GM18511 (cell line): ENCODE results near the gene SFR1.

ENCODE experiments used
- ATAC-seq: cut with Tn5 transposase; IDR thresholded peaks from one replicate; pipeline ENCODE4 v1.9.1; 2021; ENCODE audit warnings: mild to moderate bottlenecking, moderate library complexity; ENCODE audit not compliant: unreplicated experiment

The SFR1 gene

DNA sequence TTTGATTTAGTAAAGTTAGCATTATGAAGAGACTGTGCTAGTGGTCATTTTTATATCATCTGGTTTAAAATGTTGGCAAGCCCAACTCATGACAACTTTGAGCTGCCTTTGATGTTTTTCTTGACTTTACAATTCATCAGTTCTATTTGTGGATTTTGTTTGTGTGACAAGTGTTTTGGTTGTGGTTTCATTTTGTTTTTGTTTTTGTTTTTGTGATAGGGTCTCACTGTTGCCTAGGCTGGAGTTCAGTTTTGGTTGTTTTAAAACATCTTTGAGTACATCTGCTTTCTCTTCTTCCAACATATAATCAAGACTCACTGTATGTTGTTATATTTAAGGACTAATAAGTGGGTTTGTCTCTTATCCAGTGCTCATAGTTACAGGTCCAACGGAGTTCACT, 17.6 kb upstream of the SFR1 start:
- no peak for ATAC-seq

DNA sequence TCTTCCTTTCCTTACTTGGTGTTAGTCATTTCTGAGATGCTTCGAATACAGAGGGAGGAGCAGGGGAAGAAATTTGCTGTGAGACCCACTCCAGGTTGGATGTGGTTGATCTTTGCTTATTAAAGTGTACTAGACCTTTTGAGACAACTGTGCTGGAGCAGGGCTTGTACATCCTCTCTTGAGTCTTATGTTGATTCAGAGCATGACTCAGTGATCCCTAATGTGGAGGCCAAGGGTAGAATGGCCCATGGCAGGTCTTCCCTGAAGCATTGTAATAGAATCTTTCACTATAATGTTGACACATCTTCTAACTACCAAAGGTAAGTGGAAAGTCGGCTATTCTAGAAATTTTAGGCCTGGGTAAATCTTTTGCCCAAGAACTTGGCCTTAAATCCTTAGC, 17.0 kb upstream of the SFR1 start:
- ATAC-seq = no peak

DNA sequence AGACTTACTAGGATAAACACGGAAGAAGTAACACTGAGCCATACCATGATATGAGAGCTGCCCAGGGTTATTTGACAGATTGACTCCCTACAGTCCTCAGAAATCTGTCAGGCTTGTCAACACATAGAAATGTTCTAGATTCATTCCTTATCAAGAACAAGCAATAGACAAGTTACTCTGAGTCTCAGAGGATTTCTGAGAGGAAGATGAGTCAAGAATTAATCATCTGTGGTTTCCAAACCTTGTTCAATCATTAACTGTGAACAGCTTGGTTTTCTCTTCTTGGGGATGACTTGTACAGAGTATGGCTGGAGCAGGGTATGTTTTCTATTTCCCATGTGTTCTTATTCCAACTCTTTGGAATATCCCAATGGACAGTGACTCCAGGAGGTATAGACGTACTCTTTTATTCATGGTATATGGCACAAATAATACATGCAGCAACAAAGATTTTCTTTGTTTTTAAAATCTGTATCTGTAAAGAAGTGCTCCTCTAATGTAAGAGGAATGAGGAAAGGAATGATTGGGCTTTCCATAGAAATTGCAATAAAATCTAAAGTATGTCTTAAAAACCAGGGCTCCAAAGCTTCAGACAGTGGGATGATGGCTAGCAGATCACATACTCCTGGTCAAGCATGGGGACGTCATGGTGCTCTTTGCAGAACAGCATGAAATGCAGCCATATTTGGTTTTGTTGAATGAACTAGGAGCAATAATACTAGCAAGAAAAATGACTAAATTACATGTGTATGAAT, 11.9 kb upstream of the SFR1 start:
- peak; percentile 99 for ATAC-seq

DNA sequence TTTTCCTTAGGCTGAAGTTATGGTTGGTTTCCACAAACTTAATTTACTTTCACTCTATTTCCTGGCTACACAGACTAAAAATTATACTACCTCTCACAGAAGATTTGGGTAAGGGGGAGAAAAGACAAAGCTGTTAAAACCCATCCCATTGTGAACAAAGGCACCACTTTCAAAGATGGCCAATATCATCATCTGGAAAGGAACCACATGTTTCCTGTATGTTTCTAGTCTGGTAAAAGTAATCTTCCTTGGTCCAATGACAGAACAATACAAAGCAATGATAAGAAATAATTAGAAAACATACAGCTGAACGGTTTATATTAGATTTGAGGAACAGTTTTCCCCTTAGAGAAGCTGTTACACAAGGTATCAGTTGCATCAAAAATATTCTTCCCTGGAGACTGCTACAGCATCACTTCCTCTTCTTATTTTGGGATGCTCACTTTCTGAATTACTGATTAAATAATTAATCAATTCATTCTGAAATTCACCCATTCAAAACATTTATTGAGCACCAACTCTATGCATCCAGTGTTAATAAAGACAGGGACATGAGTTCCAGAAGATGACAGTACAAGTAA, 8.5 kb upstream of the SFR1 start:
- ATAC-seq = no peak

DNA sequence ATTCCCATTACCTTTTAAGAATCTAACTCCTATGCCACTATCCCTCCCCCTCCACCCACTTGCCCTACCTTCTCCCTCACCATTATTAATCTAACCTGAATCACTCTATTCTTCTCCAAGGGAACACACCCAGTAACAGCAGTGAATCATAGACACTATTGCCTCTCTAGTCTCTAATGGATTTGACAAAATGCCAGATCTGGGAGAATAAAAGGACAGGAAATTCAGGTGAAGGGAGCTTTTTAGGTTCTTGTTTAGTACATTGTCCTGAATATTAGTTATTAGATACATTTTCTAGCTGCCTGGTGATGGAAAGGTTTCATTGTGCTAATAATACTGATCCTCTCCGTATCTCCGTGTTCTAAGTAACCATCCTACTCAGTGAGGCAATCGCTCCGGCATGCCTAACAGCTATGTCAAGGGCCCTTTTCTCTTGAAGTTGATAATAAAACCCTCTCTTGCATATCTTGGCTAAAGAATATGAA, 4.1 kb upstream of the SFR1 start:
- ATAC-seq = no peak

DNA sequence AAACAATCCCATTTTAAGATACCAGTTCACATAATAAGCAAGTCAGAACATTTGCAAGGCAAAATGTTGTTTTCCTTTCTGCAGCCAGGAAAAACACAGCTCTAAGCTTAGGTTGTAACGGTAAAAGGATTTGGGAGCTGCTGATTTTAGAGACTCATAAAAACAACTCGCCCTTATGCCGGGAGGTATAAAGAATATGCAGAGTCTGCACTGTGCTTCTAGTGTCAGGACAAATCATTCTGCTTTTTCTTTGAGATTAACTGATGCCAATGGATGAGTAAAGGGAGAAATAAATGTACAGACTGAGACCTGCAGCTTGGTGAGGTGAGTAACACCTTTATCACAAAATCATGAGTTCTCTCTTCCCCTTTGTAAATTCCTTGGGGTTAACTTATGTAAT, 2.0 kb upstream of the SFR1 start:
- ATAC-seq = no peak

DNA sequence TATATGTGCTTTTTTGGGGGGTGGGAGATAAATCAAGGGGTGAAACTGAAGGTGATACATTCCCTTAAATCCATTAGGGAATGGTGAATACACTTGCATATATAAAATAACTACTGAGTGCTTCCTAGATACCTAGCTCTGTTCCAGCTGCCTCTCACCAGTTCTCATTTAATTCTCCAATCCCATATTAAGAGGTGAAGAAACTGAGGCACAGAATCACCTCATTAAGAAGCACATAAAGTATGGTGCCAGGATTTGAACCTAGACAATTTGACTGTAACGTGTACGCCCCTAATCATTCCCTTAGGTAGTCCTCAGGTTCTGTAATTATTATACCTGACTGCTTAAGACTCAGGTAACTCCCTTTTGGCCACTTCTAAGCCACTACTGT, 1.5 kb upstream of the SFR1 start:
- no peak for ATAC-seq

DNA sequence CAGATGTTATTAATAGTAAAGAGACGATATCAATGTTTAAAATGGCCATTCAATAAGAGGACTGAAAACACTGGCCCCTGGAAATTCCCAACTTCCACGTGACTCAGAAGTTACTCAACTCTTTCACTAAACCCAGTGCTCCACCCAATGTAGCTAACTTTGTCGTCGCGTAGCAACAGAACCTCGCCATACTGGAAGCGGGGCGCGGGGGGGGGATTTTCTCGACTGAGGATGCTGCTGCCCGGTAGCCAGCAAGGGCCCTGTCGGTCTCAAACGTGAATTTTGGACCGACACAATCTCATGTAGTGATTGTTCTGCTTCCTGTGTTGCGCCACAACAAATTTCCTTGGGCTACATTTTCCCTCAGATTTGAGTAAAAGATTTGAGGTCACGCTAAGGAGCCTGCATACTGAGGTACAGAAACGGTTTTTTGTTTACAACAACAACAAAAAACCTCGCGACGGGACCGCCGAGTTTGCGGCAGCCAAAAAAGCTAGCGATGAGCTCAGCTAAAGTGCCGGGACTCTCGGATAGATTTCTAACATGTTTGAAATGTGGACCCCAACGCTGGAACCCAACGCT, 977 bp upstream of the SFR1 start:
- peak; percentile 47 for ATAC-seq

DNA sequence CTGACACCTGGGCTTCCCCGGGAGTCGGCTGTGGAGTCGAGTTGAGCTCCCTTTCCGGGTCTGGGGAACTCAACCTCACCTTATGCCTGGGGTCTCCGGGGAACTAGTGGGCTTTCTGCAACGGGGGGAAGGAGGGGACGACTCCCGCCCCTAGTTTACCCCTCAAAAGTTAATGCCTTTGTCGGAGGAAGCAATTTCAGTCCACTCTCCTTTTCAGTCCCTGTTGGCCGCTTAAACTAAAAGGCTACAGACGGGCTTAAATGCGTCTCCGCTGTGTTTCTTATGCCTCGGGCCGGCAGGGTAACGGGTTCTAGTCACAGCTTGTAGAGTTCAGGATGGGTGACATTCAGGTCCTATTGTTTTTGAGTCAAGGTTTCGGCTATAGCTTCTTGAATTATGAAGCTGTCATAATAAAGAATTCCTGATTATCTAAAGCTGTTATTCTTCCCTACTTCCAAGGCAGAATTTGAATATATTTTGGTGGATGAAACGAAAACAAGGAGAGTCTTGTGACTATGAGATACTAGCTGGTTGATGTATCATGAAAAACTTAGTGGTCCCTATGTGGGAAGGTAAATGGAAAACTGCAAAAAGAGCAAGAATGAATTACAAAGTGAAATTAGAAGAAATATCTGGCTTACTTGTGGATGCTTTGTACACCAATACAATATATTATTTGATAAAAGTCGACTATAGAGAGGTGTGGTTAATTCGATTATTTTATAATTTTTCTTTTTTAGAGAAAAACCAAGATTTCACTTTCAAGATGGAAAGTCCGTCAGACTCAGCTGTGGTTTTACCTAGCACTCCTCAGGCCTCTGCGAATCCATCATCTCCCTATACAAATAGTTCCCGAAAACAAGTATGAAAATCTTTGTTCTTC, 495 bp downstream of the SFR1 start:
- peak; percentile 14 for ATAC-seq

DNA sequence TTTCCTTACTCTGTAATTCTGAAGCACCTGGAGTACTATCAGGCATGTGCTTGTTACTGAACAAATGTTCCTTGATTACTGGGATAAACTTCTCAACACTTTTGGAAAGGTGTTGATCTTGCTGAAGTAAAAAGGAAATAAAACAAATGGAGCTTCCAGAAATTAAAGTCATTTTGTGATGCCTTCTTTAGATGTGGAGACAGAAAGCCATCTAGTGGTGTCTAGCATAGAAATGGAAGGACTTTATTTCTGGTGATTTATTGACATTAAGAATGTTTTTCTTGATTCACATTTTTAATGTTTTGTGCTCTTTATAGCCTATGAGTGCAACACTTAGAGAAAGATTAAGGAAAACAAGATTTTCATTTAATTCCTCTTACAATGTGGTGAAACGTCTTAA, 1.4 kb downstream of the SFR1 start:
- ATAC-seq = no peak

DNA sequence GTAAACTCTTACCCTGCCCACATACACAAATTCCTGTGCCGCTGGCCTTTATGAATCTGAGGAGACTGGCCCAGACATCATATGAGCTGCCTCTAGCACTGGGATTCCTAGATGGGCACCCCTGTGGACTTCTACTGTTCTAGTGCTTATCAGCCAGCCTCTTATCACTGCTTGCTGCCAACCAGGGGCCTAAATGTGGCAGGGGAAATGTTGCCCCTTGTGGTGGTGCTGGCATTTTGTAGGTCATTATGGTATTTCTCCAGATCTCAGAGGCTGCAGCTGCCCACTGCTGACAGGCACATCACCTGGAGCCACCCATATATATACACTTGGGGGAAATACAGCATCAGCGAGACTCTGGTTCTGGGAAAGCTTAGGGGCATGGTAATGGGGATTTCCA, 5.4 kb downstream of the SFR1 start:
- ATAC-seq = peak; percentile 68

DNA sequence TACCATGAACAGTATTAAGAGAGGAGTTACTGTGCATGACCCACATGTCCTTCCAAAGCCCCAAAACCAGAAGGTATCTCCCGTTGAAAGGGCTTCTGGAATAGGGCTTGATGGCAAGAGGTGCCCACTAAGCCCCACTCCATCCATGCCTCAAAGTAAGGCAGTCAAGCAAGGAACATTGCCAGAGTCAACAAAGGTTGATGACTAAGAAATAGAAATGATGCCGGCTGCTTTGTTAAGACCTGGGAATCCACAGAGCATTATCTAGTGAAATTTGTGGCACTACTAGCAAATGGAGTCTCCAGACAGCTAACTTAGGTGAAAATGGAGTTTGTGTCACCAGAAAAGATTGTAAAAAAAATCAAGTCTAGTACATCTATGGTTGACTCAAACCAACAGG, 6.2 kb downstream of the SFR1 start:
- no peak for ATAC-seq

DNA sequence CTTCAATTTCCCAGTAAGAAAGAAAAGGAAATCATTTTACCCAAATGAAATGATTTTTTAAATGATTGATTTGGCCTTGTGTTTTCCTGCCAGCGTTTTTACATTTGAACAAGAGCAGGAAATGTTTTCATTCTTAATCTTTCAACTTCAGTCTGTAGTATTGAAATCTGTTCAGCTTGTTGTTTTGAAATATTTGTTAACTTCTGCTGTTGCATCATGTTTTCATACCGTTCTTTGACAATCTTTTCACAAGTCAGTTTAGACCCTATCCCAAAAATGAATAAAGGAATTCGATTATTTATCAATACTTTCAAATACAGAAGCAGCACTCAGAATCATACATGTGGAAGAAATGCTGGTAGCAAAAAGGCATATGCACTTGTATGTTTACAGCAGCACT, 8.1 kb downstream of the SFR1 start:
- ATAC-seq = no peak

DNA sequence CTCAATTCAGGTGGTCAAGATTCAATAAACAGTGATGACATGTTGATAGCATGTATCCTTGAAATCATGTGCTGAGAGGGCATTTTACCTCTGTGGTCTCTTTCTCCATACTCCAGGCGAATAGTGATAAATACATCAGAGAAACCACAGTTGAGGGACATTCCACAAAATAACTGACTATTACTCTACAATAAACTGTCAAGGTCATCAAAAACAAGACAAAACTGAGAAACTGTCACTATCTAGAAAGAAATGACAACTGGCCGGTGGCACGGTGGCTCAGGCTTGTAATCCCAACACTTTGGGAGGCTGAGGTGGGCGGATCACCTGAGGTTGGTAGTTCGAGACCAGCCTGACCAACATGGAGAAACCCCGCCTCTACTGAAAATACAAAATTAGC, 16.2 kb downstream of the SFR1 start:
- ATAC-seq = no peak

DNA sequence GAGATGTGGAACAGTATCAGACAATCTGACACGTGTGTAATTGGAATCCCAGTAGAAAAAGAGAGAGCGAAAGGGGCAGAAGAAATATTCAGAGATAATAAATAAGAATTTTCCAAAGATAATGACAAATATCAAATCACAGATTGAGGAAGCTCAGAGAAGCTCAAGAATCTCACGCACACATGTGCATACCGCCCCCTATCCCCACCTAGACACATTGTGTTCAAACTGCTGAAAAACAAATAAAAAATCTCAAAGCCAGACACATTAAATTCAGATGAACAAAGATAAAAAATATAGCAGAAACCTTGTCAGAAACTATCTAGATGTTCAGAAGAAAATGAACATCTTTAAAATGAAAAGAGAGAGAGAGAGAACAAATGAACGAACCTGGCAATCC, 17.2 kb downstream of the SFR1 start:
- no peak for ATAC-seq

DNA sequence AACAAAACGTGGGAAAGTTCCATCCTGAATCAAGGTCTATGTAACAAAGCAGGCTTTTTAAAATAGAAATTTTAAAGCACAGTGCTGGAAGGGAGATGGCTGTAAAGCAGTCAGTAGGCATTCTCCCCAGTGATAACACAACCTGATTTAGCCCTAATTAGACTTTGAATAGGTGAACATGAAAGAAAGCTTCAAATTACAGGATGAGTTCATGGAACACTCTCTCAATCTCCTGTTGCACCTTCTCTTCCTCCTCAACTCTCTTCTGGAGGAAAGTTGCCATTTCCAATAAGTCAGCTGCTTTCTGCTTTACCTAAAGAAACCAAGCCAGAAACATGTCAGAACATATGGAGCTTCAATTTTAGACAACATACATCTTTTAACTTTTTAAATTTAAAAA, 20.1 kb downstream of the SFR1 start:
- ATAC-seq = no peak

DNA sequence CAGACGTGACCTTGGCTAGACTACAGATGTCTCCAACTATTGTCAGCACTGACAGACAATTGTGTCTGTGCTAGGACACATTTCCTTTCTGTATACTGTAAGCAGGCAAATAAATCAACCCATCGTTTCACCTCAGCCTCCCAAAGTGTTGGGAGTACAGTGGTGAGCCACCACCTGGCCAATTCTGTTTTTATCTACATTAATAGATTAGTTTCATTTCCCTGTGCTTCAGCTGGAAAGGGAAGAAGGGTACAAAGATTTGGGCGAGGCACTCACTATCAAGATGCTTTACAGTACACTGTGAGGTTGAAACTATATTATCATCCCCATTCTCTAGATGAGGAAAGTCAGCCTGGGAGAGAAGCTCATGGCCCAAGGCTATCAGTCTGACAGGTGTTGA, 21.9 kb downstream of the SFR1 start:
- ATAC-seq = no peak

DNA sequence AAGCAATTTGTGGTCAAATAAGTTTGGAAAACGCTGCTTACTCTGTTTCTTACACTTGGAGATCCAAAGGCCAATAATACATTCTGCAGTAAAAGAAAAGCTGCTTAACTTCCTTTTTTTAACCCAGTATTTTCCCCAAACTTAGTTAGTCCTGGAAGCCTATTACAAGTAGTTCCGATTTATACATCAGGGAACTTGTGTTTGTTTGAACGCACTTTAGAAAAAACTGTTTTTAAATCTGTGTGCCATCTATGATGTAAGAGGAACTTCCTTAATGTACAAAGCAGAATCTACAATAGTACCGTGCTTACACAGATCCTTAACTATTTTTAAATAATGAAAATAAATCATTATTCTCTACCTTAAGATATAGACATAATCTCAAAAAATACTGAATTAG, 23.0 kb downstream of the SFR1 start:
- ATAC-seq = no peak

DNA sequence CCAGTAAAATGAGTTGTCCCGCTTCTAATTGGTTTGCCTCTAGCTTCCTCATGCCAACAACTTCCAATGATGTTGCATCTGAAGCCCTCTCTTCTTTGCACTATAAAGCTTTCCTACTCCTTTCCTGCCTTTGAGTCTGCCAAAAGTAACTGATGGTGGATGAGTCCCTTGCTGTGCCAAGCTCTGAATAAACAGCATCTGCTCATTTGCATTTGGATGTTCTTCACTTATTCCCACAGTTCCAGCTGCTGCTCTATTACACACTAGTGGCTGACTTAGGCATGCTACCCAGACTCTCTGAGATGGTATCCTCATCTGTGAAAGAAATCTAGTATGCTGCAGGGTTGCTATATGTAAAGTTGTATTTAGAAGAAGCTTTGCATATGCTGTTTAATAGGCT, 24.9 kb downstream of the SFR1 start:
- no peak for ATAC-seq

DNA sequence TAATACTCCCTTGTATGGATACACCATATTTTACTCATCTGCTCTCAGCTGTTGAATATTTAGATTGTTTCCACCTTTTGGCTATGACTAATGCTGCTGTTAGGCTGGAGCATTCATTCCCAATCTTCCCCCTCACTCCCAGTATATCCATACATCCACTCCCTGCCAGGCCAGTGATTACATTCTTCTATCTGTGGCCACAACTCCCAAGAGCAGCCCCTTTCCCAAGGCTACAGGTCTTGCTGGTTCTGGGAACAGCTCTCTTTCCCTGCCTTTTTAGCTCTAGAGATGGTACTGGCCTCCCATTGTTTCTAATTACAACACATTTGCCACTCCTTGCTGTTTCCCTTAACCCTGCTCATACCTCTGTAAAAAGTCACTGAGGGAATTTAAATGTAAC, 28.2 kb downstream of the SFR1 start:
- no peak for ATAC-seq

DNA sequence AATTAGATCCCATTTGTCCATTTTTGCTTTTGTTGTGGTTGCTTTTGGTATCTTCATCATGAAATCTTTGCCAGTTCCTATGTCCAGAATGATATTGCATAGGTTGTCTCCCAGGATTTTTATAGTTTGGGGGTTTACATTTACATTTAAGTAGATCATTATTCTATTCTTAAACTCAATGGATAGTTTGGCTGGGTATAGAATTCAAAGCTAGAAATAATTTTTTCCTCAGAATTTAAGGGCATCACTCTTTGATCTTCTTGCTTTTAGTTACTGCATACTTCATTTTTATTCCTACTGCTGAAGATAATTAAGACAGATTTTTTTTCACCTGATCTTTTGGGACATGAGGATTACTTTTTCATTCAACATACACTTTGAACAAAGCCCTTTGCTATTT, 29.8 kb downstream of the SFR1 start:
- ATAC-seq = no peak

DNA sequence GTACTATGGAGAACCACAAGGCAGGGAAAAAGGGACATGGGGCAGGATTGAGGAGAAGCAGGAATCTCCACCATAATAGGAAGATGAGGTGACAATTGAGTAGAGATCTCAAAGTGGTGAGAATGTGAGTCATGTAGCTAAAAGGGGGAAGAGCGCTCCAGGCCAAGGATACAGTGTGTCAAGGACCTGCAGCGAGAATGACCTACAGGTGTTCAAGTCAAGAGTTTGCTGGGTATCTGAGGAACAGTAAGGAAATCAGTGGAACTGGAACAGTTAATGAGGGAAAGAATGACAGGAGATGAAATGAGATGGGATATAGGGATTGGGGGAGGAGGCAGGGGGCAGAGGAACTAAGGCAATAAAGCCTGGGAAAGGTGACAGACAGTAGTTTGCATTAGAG, 33.6 kb downstream of the SFR1 start:
- no peak for ATAC-seq
